Measurements from ENCODE around the gene FAM168A.

- no peak for TF ChIP-seq EZH2 (IDR thresholded peaks at IDR 0.05; ENCODE audit: low read depth, low read length, severe bottlenecking)
- no peak for TF ChIP-seq CTCF (IDR thresholded peaks at IDR 0.05; ENCODE audit: control extremely low read depth in 1 of 3, insufficient read depth in 1 of 3, low read depth in 1 of 3, low read length in 3 of 3)
- TF ChIP-seq, protein P1, sequence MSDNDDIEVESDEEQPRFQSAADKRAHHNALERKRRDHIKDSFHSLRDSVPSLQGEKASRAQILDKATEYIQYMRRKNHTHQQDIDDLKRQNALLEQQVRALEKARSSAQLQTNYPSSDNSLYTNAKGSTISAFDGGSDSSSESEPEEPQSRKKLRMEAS (IDR thresholded peaks at IDR 0.05): no peak
- no peak for TF ChIP-seq ASH2L (IDR thresholded peaks at IDR 0.05; ENCODE audit: low read length)
- no peak for TF ChIP-seq RFX5 (IDR thresholded peaks at IDR 0.05; ENCODE audit: borderline replicate concordance, low read depth, low read length)
- no peak for TF ChIP-seq EGR1 (IDR thresholded peaks at IDR 0.05; ENCODE audit: borderline replicate concordance, low read depth, low read length)
- no peak for TF ChIP-seq RXRA (IDR thresholded peaks at IDR 0.05; ENCODE audit: insufficient read depth, low read depth, low read length)
- no peak for TF ChIP-seq POLR2A (IDR thresholded peaks at IDR 0.05; ENCODE audit: control extremely low read depth in 1 of 2, low read depth in 2 of 2, low read length in 2 of 2)
- TF ChIP-seq CEBPB (IDR thresholded peaks at IDR 0.05; ENCODE audit: low read depth, low read length): no peak
Observed at GRCh38 chr11:73399159-73399590, 198.7 kb downstream of the FAM168A start.

Data from H1 (cell line).